ENCODE measurements around the gene OFD1. TPM values are rescaled to one million over a fixed set of nuclear protein-coding genes. Genes with fewer than 3 reads are reported as not detected.

The OFD1 gene
- total and polyA plus RNA-seq, 11 donors = 5.6 to 15.8 (median 8.9) TPM

GRCh38 chrX:13752646-13753045 lies 18.1 kb downstream of the OFD1 start:
- 50 to 67% (median 56%) methylated on average over 3 of the region's 3 CpGs for WGBS, 4 donors
- ATAC-seq (no peak), DNase-seq (no peak)
- TF ChIP-seq POLR2A (IDR thresholded peaks at IDR 0.05) = no peak
- no peak for TF ChIP-seq CTCF (IDR thresholded peaks at IDR 0.05)
- intact Hi-C loops (cut with DNase I) = loop anchor here in 7 of 10 donors (5.0 to 10.0 kb wide), 3 partner anchors 52 to 280 kb away; no protein-coding TSS in a partner anchor
- Histone ChIP-seq H3K9me3 (no peaks in the 10 kb centered on the region), H3K27me3 (peaks cover 0 to 4% (median 0%) of the 10 kb centered on the region in 9 donors), H3K4me3 (no peak overlapping the region), H3K36me3 (peaks cover 0 to 87% (median 22%) of the 10 kb centered on the region in 9 donors), H3K27ac (no peak overlapping the region), H3K4me1 (no peaks in the 10 kb centered on the region)

GRCh38 chrX:13754765-13755164 lies 20.2 kb downstream of the OFD1 start:
- H3K4me1 ChIP-seq = peaks cover 0 to 6% (median 0%) of the 10 kb centered on the region in 12 donors
- peaks cover 0 to 4% (median 0%) of the 10 kb centered on the region in 9 donors for H3K27me3 ChIP-seq
- no peaks in the 10 kb centered on the region for H3K9me3 ChIP-seq
- H3K36me3 ChIP-seq = peaks cover 0 to 94% (median 32%) of the 10 kb centered on the region in 9 donors
- WGBS, 4 donors = 88 to 100% (median 93%) methylated on average over 1 of the region's 1 CpG
- no peak for TF ChIP-seq POLR2A (IDR thresholded peaks at IDR 0.05)
- TF ChIP-seq CTCF (IDR thresholded peaks at IDR 0.05) = no peak
- no peak for ATAC-seq
- no peak overlapping the region for H3K4me3 ChIP-seq
- intact Hi-C loops (cut with DNase I) = loop anchor here in 7 of 10 donors (5.0 to 10.0 kb wide), 3 partner anchors 50 to 278 kb away; no protein-coding TSS in a partner anchor
- H3K27ac ChIP-seq = no peak overlapping the region
- no peak for DNase-seq

- H3K36me3 ChIP-seq = peaks cover 0 to 96% (median 36%) of the 10 kb centered on the region in 9 donors
- H3K4me3 ChIP-seq = no peak overlapping the region
- H3K4me1 ChIP-seq = peaks cover 0 to 6% (median 0%) of the 10 kb centered on the region in 12 donors
- H3K27me3 ChIP-seq = peaks cover 0 to 4% (median 0%) of the 10 kb centered on the region in 9 donors
- WGBS, 4 donors = 57 to 89% (median 75%) methylated on average over 1 of the region's 1 CpG
- H3K27ac ChIP-seq = no peak overlapping the region
- H3K9me3 ChIP-seq = no peaks in the 10 kb centered on the region
- no peak for ATAC-seq
- TF ChIP-seq CTCF (IDR thresholded peaks at IDR 0.05) (no peak), POLR2A (IDR thresholded peaks at IDR 0.05) (no peak)
- DNase-seq = no peak
- intact Hi-C loops (cut with DNase I) = loop anchor here in 2 of 10 donors (10.0 kb wide), 2 partner anchors 50 to 250 kb away; no protein-coding TSS in a partner anchor
Measured at GRCh38 chrX:13755254-13755653, 20.7 kb downstream of the OFD1 start.

GRCh38 chrX:13756381-13756780 lies 21.8 kb downstream of the OFD1 start:
- H3K27me3 ChIP-seq = peaks cover 0 to 9% (median 0%) of the 10 kb centered on the region in 9 donors
- H3K4me1 ChIP-seq = peaks cover 0 to 6% (median 0%) of the 10 kb centered on the region in 12 donors
- intact Hi-C loops (cut with DNase I) = loop anchor here in 2 of 10 donors (10.0 kb wide), 2 partner anchors 48 to 252 kb away; no protein-coding TSS in a partner anchor
- H3K9me3 ChIP-seq = no peaks in the 10 kb centered on the region
- H3K4me3 ChIP-seq = no peak overlapping the region
- H3K36me3 ChIP-seq = peaks cover 0 to 96% (median 38%) of the 10 kb centered on the region in 9 donors
- ATAC-seq (no peak), DNase-seq (no peak)
- TF ChIP-seq POLR2A (IDR thresholded peaks at IDR 0.05) = no peak
- no peak for TF ChIP-seq CTCF (IDR thresholded peaks at IDR 0.05)
- H3K27ac ChIP-seq = no peak overlapping the region
- 87 to 97% (median 93%) methylated on average over 4 of the region's 4 CpGs for WGBS, 4 donors

Data from heart left ventricle (tissue), 16 donors.